Stomach (tissue), 9 donors: Measurements from ENCODE around the gene TRAFD1. TPM values are rescaled to one million over a fixed set of nuclear protein-coding genes. Genes with fewer than 3 reads are reported as not detected.
A peak's percentile ranks its signal among the peaks of the same experiment; 100 is the strongest.

Experiments
- DNase-seq, 2 donors: peaks; one replicate each; pipeline versions ENCODE4 v3.0.0 to v3.0.0-alpha.2; 2013 to 2019
- H3K27ac ChIP-seq, 5 donors: fragments of 200-600 bp in 4 of 5; sonication (generic) in 4 of 5; one replicate each; pipeline ENCODE4 v1.5.1; 2013 to 2019; ENCODE audit warnings: mild to moderate bottlenecking in 1 of 5, moderate library complexity in 1 of 5
- H3K27me3 ChIP-seq, 3 donors: fragments of 200-600 bp; sonication (generic); one replicate each; pipeline ENCODE4 v1.5.1; 2017 to 2019; ENCODE audit warnings: mixed run types in 1 of 3
- H3K36me3 ChIP-seq, 4 donors: fragments of 200-600 bp; sonication (generic); 1 replicate in 3 of 4; 2 replicates in 1 of 4; pipeline ENCODE4 v1.5.1; 2016 to 2019
- H3K4me1 ChIP-seq, 4 donors: fragments of 200-600 bp; sonication (generic); one replicate each; pipeline ENCODE4 v1.5.1; 2016 to 2019
- H3K4me3 ChIP-seq, 4 donors: fragments of 200-600 bp; sonication (generic) in 3 of 4; one replicate each; pipeline ENCODE4 v1.5.1; 2016 to 2019; ENCODE audit warnings: mild to moderate bottlenecking in 1 of 4
- H3K9me3 ChIP-seq, 4 donors: fragments of 200-600 bp; sonication (generic); one replicate each; pipeline ENCODE4 v1.5.1; 2016 to 2019
- EP300 ChIP-seq: sonication (generic); formaldehyde crosslinking; IDR thresholded peaks from one replicate; pipeline ENCODE4 v1.6.1; 2017; ENCODE audit warnings: antibody characterized with exemption
- POLR2A ChIP-seq, 4 donors: fragments of 450-650 bp; IDR thresholded peaks; one replicate each; pipeline ENCODE4 v1.6.1; 2016; ENCODE audit warnings: antibody characterized with exemption in 4 of 4, control low read depth in 2 of 4, mild to moderate bottlenecking in 1 of 4, moderate library complexity in 1 of 4
- POLR2AphosphoS5 ChIP-seq, 3 donors: sonication (generic); formaldehyde crosslinking; IDR thresholded peaks; one replicate each; pipeline ENCODE4 v1.6.1; 2016; ENCODE audit warnings: antibody characterized with exemption in 3 of 3
- WGBS, 5 donors: extraction: QIAGEN DNeasy Blood & Tissue Kit in 3 of 5; methylation state at CpG; one replicate each; pipeline versions ENCODE4 v1.1.5 to v1.1.7; 2013 to 2018; 5-methylcytosine and 5-hydroxymethylcytosine counted together
- intact Hi-C: fragments of 100-400 bp; cut with DNase I; formaldehyde crosslinking; loops from one replicate; pipeline ENCODE4 v1.15.1; 2023; ENCODE audit warnings: low total_unique reads
- polyA plus RNA-seq, 3 donors: library from polyadenylated mRNA; stranded (reverse); fragments of 200-250 nt; gene quantifications; one replicate each; pipeline ENCODE4 v1.2.3, GENCODE V29; 2013
- total RNA-seq, 5 donors: library from RNA; depleted of rRNA; stranded (reverse); fragments of >200 nt; gene quantifications; one replicate each; pipeline versions ENCODE4 v1.1.0 to v1.2.3, GENCODE V29; 2014 to 2016
- TF ChIP-seq, protein P1 (sequence below), 7 experiments: fragments of 450-650 bp in 4 of 7; fragments of 200-600 bp in 3 of 7; sonication (generic) in 3 of 7; IDR thresholded peaks; one replicate each; pipeline ENCODE4 v1.5.1; 2016 to 2019; ENCODE audit warnings: antibody characterized with exemption in 7 of 7, control low read depth in 2 of 7, mild to moderate bottlenecking in 1 of 7
- donor health status: healthy with polysubstance abuse.
- donor health status: Bipolar disorder and iron deficiency.
- donor health status: healthy.

TRAFD1 gene
- total and polyA plus RNA-seq, 8 donors = 11.3 to 49.0 (median 20.4) TPM

DNA sequence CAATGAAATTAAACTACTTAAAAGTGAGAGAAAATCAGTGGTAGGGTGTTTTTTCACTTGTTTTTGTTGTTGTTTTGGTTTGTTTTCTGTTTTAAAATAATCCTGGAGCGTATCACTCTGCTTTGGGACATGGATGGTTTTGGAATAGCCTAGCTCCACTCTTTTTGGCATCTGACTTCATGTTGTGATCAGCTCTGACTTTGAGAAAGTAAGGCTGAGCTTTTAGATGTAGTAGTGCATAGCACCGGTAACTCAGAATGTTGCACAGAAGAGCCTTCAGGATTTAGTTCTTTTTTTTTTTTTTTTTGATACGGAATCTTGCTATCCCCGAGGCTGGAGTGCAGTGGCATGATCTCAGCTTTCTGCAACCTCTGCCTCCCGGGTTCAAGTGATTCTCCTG, 8.1 kb downstream of the TRAFD1 start:
- Histone ChIP-seq H3K4me1 (peaks cover 26 to 49% (median 34%) of the 10 kb centered on the region in 4 donors), H3K9me3 (no peaks in the 10 kb centered on the region), H3K27me3 (no peaks in the 10 kb centered on the region), H3K27ac (peak overlapping the region in 1 of 5 donors; percentile 29), H3K36me3 (peaks cover 34 to 51% (median 47%) of the 10 kb centered on the region in 4 donors), H3K4me3 (no peak overlapping the region)
- TF ChIP-seq, protein P1, sequence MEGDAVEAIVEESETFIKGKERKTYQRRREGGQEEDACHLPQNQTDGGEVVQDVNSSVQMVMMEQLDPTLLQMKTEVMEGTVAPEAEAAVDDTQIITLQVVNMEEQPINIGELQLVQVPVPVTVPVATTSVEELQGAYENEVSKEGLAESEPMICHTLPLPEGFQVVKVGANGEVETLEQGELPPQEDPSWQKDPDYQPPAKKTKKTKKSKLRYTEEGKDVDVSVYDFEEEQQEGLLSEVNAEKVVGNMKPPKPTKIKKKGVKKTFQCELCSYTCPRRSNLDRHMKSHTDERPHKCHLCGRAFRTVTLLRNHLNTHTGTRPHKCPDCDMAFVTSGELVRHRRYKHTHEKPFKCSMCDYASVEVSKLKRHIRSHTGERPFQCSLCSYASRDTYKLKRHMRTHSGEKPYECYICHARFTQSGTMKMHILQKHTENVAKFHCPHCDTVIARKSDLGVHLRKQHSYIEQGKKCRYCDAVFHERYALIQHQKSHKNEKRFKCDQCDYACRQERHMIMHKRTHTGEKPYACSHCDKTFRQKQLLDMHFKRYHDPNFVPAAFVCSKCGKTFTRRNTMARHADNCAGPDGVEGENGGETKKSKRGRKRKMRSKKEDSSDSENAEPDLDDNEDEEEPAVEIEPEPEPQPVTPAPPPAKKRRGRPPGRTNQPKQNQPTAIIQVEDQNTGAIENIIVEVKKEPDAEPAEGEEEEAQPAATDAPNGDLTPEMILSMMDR (IDR thresholded peaks at IDR 0.05) = no peak
- TF ChIP-seq POLR2A (IDR thresholded peaks at IDR 0.05) (no peak), POLR2AphosphoS5 (IDR thresholded peaks at IDR 0.05) (no peak), EP300 (no peak)
- no peak for DNase-seq
- WGBS, 5 donors = 90 to 96% (median 91%) methylated on average over 5 of the region's 5 CpGs
- intact Hi-C loops = no loop called here

DNA sequence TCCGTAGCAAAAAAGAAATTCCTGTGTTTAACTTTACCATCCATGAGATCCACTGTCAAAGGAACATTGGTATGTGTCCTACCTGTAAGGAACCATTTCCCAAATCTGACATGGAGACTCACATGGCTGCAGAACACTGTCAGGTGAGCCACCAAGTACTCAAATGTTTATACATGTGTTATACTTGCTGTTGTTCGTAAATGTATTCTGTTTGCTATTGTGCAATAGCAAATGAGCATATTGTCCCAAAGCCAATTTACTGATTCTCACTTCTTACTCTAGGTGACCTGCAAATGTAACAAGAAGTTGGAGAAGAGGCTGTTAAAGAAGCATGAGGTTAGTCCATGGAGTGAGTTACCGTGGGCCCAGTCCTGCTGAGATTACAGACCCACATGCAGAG, 9.4 kb downstream of the TRAFD1 start:
- H3K36me3 ChIP-seq = peaks cover 43 to 64% (median 60%) of the 10 kb centered on the region in 4 donors
- 86 to 94% (median 90%) methylated on average over 3 of the region's 3 CpGs for WGBS, 5 donors

DNA sequence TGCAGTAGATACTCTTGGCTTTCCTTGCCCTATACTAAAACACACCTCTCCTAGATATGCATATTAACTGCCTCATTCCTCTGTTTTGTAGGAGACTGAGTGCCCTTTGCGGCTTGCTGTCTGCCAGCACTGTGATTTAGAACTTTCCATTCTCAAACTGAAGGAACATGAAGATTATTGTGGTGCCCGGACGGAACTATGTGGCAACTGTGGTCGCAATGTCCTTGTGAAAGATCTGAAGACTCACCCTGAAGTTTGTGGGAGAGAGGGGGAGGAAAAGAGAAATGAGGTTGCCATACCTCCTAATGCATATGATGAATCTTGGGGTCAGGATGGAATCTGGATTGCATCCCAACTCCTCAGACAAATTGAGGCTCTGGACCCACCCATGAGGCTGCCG, 15.4 kb downstream of the TRAFD1 start:
- no peaks in the 10 kb centered on the region for H3K9me3 ChIP-seq
- peak in 1 of 2 donors; percentile 23 for DNase-seq

More for the DNA sequence above, 9.4 kb downstream of the TRAFD1 start:
- no peaks in the 10 kb centered on the region for H3K27me3 ChIP-seq
- peaks cover 19 to 36% (median 24%) of the 10 kb centered on the region in 4 donors for H3K4me1 ChIP-seq
- H3K27ac ChIP-seq = no peak overlapping the region
- TF ChIP-seq POLR2A (IDR thresholded peaks at IDR 0.05) (no peak), POLR2AphosphoS5 (IDR thresholded peaks at IDR 0.05) (no peak)
- DNase-seq = no peak
- H3K4me3 ChIP-seq = no peak overlapping the region
- intact Hi-C loops = no loop called here
- no peaks in the 10 kb centered on the region for H3K9me3 ChIP-seq

DNA sequence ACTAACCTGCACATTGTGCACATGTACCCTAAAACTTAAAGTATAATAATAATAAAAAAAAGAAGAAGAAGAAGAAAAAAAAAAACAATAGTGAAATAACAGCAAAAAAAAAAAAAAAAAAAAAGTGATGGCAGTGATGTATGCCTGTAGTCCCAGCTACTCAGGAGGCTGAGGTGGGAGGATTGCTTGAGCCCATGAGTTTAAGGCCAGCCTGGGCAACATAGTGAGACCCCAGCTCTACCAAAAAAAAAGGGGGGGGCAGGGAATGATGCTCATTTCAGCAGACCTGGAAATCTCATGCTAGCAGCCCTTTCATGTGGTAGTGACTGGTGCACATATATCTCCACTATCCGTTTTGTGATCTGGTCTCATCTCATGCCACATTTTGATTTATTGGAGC, 20.8 kb downstream of the TRAFD1 start:
- peaks cover 89 to 100% (median 98%) of the 10 kb centered on the region in 4 donors for H3K36me3 ChIP-seq
- intact Hi-C loops = no loop called here
- TF ChIP-seq POLR2AphosphoS5 (IDR thresholded peaks at IDR 0.05) (no peak), POLR2A (IDR thresholded peaks at IDR 0.05) (no peak), EP300 (no peak)
- TF ChIP-seq, protein P1 (IDR thresholded peaks at IDR 0.05) = no peak
- no peaks in the 10 kb centered on the region for H3K27me3 ChIP-seq
- peak in 1 of 2 donors; percentile 5 for DNase-seq
- H3K9me3 ChIP-seq = no peaks in the 10 kb centered on the region
- H3K4me3 ChIP-seq = no peak overlapping the region
- H3K4me1 ChIP-seq = no peaks in the 10 kb centered on the region
- H3K27ac ChIP-seq = no peak overlapping the region
- 57 to 97% (median 92%) methylated on average over 1 of the region's 1 CpG for WGBS, 5 donors

More for the DNA sequence above, 15.4 kb downstream of the TRAFD1 start:
- Histone ChIP-seq H3K27ac (peak overlapping the region in 1 of 5 donors; percentile 42), H3K4me3 (no peak overlapping the region), H3K36me3 (peaks cover 89 to 100% (median 100%) of the 10 kb centered on the region in 4 donors), H3K27me3 (no peaks in the 10 kb centered on the region), H3K4me1 (peaks cover 0 to 5% (median 0%) of the 10 kb centered on the region in 4 donors)
- TF ChIP-seq EP300 (no peak), POLR2A (IDR thresholded peaks at IDR 0.05) (no peak), POLR2AphosphoS5 (IDR thresholded peaks at IDR 0.05) (no peak)
- TF ChIP-seq, protein P1 (IDR thresholded peaks at IDR 0.05) = no peak
- WGBS, 5 donors = 75 to 93% (median 93%) methylated on average over 5 of the region's 5 CpGs
- intact Hi-C loops = no loop called here

DNA sequence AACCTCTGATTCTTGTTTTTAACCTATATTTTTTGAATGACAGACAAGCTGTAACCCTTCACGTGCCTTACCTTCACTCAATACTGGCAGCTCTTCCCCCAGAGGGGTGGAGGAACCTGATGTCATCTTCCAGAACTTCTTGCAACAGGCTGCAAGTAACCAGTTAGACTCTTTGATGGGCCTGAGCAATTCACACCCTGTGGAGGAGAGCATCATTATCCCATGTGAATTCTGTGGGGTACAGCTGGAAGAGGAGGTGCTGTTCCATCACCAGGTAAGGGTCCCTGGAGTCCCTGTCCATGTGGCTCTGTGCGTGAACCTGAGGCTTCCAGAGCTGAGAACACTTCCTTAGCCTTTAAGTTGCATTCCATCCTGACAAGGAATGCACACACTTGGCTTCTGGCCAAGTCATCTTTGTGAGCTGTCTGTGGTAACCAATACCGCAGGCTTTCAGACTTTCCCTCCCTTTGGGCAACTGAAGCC, 22.7 kb downstream of the TRAFD1 start:
- intact Hi-C loops = no loop called here
- Histone ChIP-seq H3K36me3 (peaks cover 91 to 100% (median 98%) of the 10 kb centered on the region in 4 donors), H3K4me1 (no peaks in the 10 kb centered on the region)

More for the DNA sequence above, 22.7 kb downstream of the TRAFD1 start:
- 86 to 88% (median 87%) methylated on average over 3 of the region's 3 CpGs for WGBS, 5 donors
- TF ChIP-seq, protein P1 (IDR thresholded peaks at IDR 0.05) = no peak
- TF ChIP-seq EP300 = no peak
- no peak for TF ChIP-seq POLR2AphosphoS5 (IDR thresholded peaks at IDR 0.05)
- no peak for TF ChIP-seq POLR2A (IDR thresholded peaks at IDR 0.05)
- Histone ChIP-seq H3K4me3 (no peak overlapping the region), H3K9me3 (no peaks in the 10 kb centered on the region), H3K27ac (no peak overlapping the region), H3K27me3 (no peaks in the 10 kb centered on the region)
- peak in 1 of 2 donors; percentile 7 for DNase-seq
